ENCODE results near the gene ANKK1. TPM values are rescaled to one million over a fixed set of nuclear protein-coding genes. Genes with fewer than 3 reads are reported as not detected.

ANKK1 gene
- total RNA-seq, result 1 to 10 TPM in 1 of 4 donors, under 1 TPM in 1, not detected in 2; 0.46 to 1.0 TPM

DNA sequence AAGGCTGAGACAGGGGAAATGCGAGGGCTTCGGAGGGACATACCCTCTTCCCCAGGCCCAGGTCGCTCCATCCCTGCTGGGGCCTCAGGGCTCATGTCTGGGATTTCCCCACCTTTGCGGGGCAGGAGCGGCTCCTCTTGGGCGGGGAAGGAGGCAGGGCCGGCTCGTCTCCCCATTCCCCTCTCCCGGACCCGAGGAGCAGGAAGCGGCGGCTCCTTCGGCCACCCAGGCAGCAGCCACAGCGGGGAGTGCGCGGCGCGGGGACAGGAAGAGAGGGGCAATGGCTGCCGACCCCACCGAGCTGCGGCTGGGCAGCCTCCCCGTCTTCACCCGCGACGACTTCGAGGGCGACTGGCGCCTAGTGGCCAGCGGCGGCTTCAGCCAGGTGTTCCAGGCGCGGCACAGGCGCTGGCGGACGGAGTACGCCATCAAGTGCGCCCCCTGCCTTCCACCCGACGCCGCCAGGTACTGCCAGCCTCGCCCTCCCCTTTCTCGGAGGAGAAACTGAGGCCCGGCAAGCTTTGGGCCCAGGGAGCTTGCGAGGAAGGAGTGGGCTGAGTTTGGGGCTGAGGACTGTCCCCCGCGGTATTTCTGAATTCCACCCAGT lies at the start of gene ANKK1:
TSS of gene ANKK1 (plus strand) at position 175 of the 607 bp plus-strand sequence. CDS start at position 281, 106 bp downstream.
- Histone ChIP-seq H3K36me3 (no peaks in the 10 kb centered on the region), H3K4me3 (no peak within 1 kb of the TSS), H3K27me3 (peaks cover 16 to 23% (median 16%) of the 10 kb centered on the region in 3 donors), H3K27ac (no peak within 1 kb of the TSS), H3K4me1 (no peaks in the 10 kb centered on the region), H3K9me3 (no peaks in the 10 kb centered on the region)
- no peak for ATAC-seq
- in situ Hi-C loops (cut with MboI; ENCODE audit: low sequenced_read_pairs in 4 of 4) (no loop called here), intact Hi-C loops (cut with DNase I; ENCODE audit: low total_unique reads) (no loop called here)
- no peak for DNase-seq
- TF ChIP-seq POLR2A (IDR thresholded peaks at IDR 0.05) (no peak), CTCF (IDR thresholded peaks at IDR 0.05 in 4 of 5, conservative IDR thresholded peaks at IDR 0.05 in 1 of 5) (peak in 1 of 5 experiments; percentile 11)

- Histone ChIP-seq H3K9me3 (no peaks in the 10 kb centered on the region), H3K27ac (no peak overlapping the region), H3K4me1 (no peaks in the 10 kb centered on the region), H3K4me3 (no peak overlapping the region), H3K27me3 (no peaks in the 10 kb centered on the region), H3K36me3 (peaks cover 0 to 82% of the 10 kb centered on the region in 2 donors)
- in situ Hi-C loops (cut with MboI; ENCODE audit: low sequenced_read_pairs in 4 of 4) (no loop called here), intact Hi-C loops (cut with DNase I; ENCODE audit: low total_unique reads) (no loop called here)
- TF ChIP-seq POLR2A (IDR thresholded peaks at IDR 0.05) (no peak), CTCF (IDR thresholded peaks at IDR 0.05 in 4 of 5, conservative IDR thresholded peaks at IDR 0.05 in 1 of 5) (no peak)
- DNase-seq (no peak), ATAC-seq (no peak)
These were observed 48.8 kb upstream of the ANKK1 start for GRCh38 chr11:113338730-113339129.

GRCh38 chr11:113339929-113340589 lies 47.5 kb upstream of the ANKK1 start:
- no peaks in the 10 kb centered on the region for H3K27me3 ChIP-seq
- H3K4me1 ChIP-seq, result no peaks in the 10 kb centered on the region
- in situ Hi-C loops (cut with MboI; ENCODE audit: low sequenced_read_pairs in 4 of 4), result no loop called here
- TF ChIP-seq CTCF (IDR thresholded peaks at IDR 0.05 in 4 of 5, conservative IDR thresholded peaks at IDR 0.05 in 1 of 5) (no peak), POLR2A (IDR thresholded peaks at IDR 0.05) (no peak)
- H3K36me3 ChIP-seq, result peaks cover 0 to 81% of the 10 kb centered on the region in 2 donors
- intact Hi-C loops (cut with DNase I; ENCODE audit: low total_unique reads), result no loop called here
- no peaks in the 10 kb centered on the region for H3K9me3 ChIP-seq
- H3K4me3 ChIP-seq, result no peak overlapping the region
- ATAC-seq (no peak), DNase-seq (no peak)
- H3K27ac ChIP-seq, result no peak overlapping the region

- H3K9me3 ChIP-seq, result no peaks in the 10 kb centered on the region
- intact Hi-C loops (cut with DNase I; ENCODE audit: low total_unique reads), result no loop called here
- in situ Hi-C loops (cut with MboI; ENCODE audit: low sequenced_read_pairs in 4 of 4), result no loop called here
- H3K27ac ChIP-seq, result no peak overlapping the region
- H3K27me3 ChIP-seq, result no peaks in the 10 kb centered on the region
- no peak overlapping the region for H3K4me3 ChIP-seq
- H3K36me3 ChIP-seq, result peaks cover 0 to 71% of the 10 kb centered on the region in 2 donors
- no peaks in the 10 kb centered on the region for H3K4me1 ChIP-seq
- no peak for TF ChIP-seq CTCF (IDR thresholded peaks at IDR 0.05 in 4 of 5, conservative IDR thresholded peaks at IDR 0.05 in 1 of 5)
- TF ChIP-seq POLR2A (IDR thresholded peaks at IDR 0.05), result no peak
- ATAC-seq, result no peak
- no peak for DNase-seq
These were observed 46.0 kb upstream of the ANKK1 start for GRCh38 chr11:113341388-113342165.

Measured in gastrocnemius medialis (tissue), 4 donors.